ENCODE data around the gene ASPSCR1. TPM values are rescaled to one million over a fixed set of nuclear protein-coding genes. Genes with fewer than 3 reads are reported as not detected.

ASPSCR1 gene
- total and polyA plus RNA-seq, 2 of the 4 experiments (the other 2 are of a cell fraction) = 7.2 to 17.2 TPM

DNA sequence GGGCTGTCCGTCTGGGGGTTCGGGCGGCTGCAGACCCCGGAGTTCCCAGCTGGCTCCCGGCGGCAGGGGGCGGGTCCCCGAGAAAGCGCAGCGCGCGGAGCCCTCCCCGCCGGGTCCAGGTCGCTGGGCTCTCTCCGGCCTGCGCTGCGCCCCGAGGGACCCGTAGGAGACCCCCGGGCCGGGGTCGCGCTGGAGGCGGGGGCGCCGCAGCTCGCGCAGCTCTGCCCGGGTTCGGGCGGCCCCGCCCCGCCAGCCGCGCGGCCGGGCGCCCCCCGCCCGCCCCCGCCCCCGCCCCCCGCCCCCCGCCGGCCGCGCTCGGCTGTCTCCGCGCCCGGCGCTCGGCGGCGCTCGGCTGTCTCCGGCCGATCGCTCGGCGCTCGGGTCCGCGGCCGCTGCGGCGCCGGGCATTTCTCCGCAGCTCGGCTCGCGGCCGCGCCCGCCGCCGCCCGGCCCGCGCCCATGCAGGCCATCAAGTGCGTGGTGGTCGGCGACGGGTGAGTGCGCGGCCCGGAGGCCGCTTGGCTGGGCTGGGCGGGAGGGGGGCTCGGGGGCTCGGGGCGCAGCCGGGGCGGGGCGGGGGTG lies 54.0 kb downstream of the ASPSCR1 start, which contains the start of gene RAC3:
RAC3 (plus strand) TSS at position 376 of the 582 bp plus-strand sequence; CDS start at position 460, 84 bp downstream.
- POLR2A ChIA-PET (ENCODE audit: unreplicated experiment) = no interaction called here
- 0 out of 2 replicates have a peak, but pooled peaks cover 3% of the 10 kb centered on the region for H3K9me1 ChIP-seq (ENCODE audit: insufficient read depth, low read length)
- H3K4me3 ChIP-seq (ENCODE audit: insufficient read depth, low read depth, low read length) = peak within 1 kb of the TSS; percentile 47
- peaks cover 2% of the 10 kb centered on the region for H3K36me3 ChIP-seq (ENCODE audit: control insufficient read depth, insufficient read depth, low read length)
- peak within 1 kb of the TSS; percentile 78 for H3K4me2 ChIP-seq (ENCODE audit: low read depth, low read length)
- peak within 1 kb of the TSS in 1 of 2 experiments; percentile 46; a peak in 2 of 4 replicates for H4K8ac ChIP-seq (ENCODE audit: low read depth in 2 of 2, low read length in 2 of 2)
- no peaks in the 10 kb centered on the region for H3K9me3 ChIP-seq (ENCODE audit: control insufficient read depth, insufficient read depth, low read length)
- no peak within 1 kb of the TSS for H3K23ac ChIP-seq (ENCODE audit: low read depth, low read length)
- no peaks in the 10 kb centered on the region for H3K27me3 ChIP-seq (ENCODE audit: control insufficient read depth, insufficient read depth, low read length)
- H3K18ac ChIP-seq (ENCODE audit: low read depth, low read length) = no peak within 1 kb of the TSS
- H2BK5ac ChIP-seq (ENCODE audit: low read depth, low read length, poor library complexity, severe bottlenecking) = no peak within 1 kb of the TSS
- TF ChIP-seq RCOR1 (IDR thresholded peaks at IDR 0.05; ENCODE audit: insufficient replicate concordance, low read length) = no peak
- TF ChIP-seq BHLHE40 (IDR thresholded peaks at IDR 0.05; ENCODE audit: low read depth, low read length) = no peak
- TF ChIP-seq, protein P1, sequence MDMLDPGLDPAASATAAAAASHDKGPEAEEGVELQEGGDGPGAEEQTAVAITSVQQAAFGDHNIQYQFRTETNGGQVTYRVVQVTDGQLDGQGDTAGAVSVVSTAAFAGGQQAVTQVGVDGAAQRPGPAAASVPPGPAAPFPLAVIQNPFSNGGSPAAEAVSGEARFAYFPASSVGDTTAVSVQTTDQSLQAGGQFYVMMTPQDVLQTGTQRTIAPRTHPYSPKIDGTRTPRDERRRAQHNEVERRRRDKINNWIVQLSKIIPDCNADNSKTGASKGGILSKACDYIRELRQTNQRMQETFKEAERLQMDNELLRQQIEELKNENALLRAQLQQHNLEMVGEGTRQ (IDR thresholded peaks at IDR 0.05; ENCODE audit: low read depth, low read length) = no peak
- TF ChIP-seq MAZ (IDR thresholded peaks at IDR 0.05; ENCODE audit: borderline replicate concordance, low read depth, low read length) = no peak
- TF ChIP-seq SMC3 (IDR thresholded peaks at IDR 0.05; ENCODE audit: low read depth, low read length) = no peak
- no peak for TF ChIP-seq NFE2L2 (IDR thresholded peaks at IDR 0.05; ENCODE audit: low read depth, low read length)
- TF ChIP-seq ELK1 (IDR thresholded peaks at IDR 0.05; ENCODE audit: borderline replicate concordance, low read depth, low read length) = no peak
- no peak for TF ChIP-seq CHD1 (IDR thresholded peaks at IDR 0.05; ENCODE audit: low read depth, low read length)
- TF ChIP-seq RFX5 (IDR thresholded peaks at IDR 0.05; ENCODE audit: low read depth, low read length) = no peak
- TF ChIP-seq MXI1 (IDR thresholded peaks at IDR 0.05; ENCODE audit: borderline replicate concordance, low read depth, low read length) = no peak
- peak; percentile 11 for DNase-seq
- peak within 1 kb of the TSS; percentile 94 for H2AFZ ChIP-seq (replicated peaks; ENCODE audit: low read length, poor library complexity)
- no peak within 1 kb of the TSS for H2BK20ac ChIP-seq (ENCODE audit: low read depth, low read length)
- no peak within 1 kb of the TSS for H3K9ac ChIP-seq (ENCODE audit: low read depth, low read length)
- peaks cover 7% of the 10 kb centered on the region for H3K4me1 ChIP-seq (ENCODE audit: control insufficient read depth, insufficient read depth, low read length)
- peak within 1 kb of the TSS; percentile 89 for H2AK9ac ChIP-seq (replicated peaks; ENCODE audit: low read depth, low read length, poor library complexity)
- no peak within 1 kb of the TSS for H2BK120ac ChIP-seq (ENCODE audit: low read depth, low read length)
- no TSS peak for BruUV-seq (replicated peaks)
- 1% methylated on average over 15 of the region's 96 CpGs; no CpG with 5 or more reads in 1 of the 2 experiments for WGBS, 2 experiments (ENCODE audit: extremely low coverage in 2 of 2, insufficient read length in 1 of 2)
- no peak within 1 kb of the TSS for H3K4ac ChIP-seq (ENCODE audit: low read depth, low read length)
- 0 out of 2 replicates have a peak within 1 kb of the TSS, but pooled peaks have one; percentile 15 for H2AK5ac ChIP-seq (ENCODE audit: low read depth, low read length)
- H3K56ac ChIP-seq (ENCODE audit: extremely low read depth, insufficient read depth, low read length) = no peak within 1 kb of the TSS
- intact Hi-C loops (cut with micrococcal nuclease) (loop anchor here (1.0 to 10.0 kb wide), 2 partner anchors 67 to 293 kb away; partner anchors contain the start of gene FASN), in situ Hi-C loops (cut with MboI; ENCODE audit: low sequenced_read_pairs) (loop anchor here (5.0 kb wide), 1 partner anchor 126 kb away; no protein-coding TSS in a partner anchor), dilution Hi-C loops (cut with HindIII; ENCODE audit: low sequenced_read_pairs, unreplicated experiment) (no loop called here)
- H3K27ac ChIP-seq (ENCODE audit: insufficient read depth, low read length) = no peak within 1 kb of the TSS
- H3K14ac ChIP-seq (replicated peaks; ENCODE audit: low read depth, low read length) = no peak within 1 kb of the TSS
- no peaks in the 10 kb centered on the region; the same call in 1 of the 2 replicates for H4K20me1 ChIP-seq (ENCODE audit: insufficient read depth, low read length)
- peaks cover 1 to 6% of the 10 kb centered on the region in 2 experiments for H3K79me1 ChIP-seq (ENCODE audit: low read depth in 1 of 2, low read length in 2 of 2)
- peak; percentile 74 for ATAC-seq (ENCODE audit: low read depth)
- no peak within 1 kb of the TSS for H4K5ac ChIP-seq (ENCODE audit: low read depth, low read length)
- no peak within 1 kb of the TSS for H2BK15ac ChIP-seq (ENCODE audit: low read depth, low read length)
- H4K91ac ChIP-seq (ENCODE audit: insufficient read depth, low read depth, low read length) = no peak within 1 kb of the TSS
- CTCF ChIA-PET = no interaction called here
